Stimulated activated CD4-positive, alpha-beta T cell treated with anti-CD3 and anti-CD28 coated beads, TNF-alpha, amount 100 ng/mL, for 24 hours (primary cell): ENCODE data around the gene AP3D1.

Source experiments
- DNase-seq, 3 experiments: peaks; one replicate each; pipeline ENCODE4 v3.0.0-alpha.2; 2020; ENCODE audit warnings: low read depth in 3 of 3

The AP3D1 gene

DNA sequence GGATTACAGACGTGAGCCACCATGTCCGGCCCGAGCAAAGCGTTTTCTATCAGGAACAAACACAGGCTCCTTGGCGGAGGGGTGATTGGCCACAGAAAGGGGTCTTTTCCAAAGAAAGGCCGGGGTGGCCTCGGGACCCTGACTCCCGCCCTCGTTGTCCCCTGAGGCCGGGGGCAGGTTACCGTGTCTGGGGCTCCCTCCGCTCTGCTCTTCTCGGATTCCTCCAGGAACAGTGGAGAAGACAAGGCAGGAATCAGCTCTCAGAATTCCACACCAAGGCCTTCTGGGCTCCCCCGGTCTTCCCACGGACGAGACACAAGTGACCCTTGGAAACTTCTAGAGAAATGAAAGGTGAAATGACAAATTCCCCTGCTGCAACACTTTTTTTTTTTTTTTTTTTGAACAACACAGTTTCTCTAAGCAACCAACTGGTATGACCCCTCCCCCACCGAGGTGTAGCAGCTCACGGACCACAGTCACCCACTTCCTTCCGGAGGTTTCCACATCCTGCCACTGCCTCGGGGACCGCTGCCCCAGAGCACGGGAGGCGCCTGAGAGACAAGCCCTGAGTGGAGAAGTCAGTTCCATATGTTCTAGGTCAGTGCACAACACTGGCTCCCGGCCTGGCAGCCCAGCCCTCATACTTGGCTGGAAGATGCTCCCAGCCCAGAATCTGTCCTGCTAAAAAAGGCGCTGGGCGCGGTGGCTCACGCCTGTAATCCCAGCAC lies 66.2 kb downstream of the AP3D1 start:
- peak; percentile 83 to 92 (median 87) for DNase-seq

DNA sequence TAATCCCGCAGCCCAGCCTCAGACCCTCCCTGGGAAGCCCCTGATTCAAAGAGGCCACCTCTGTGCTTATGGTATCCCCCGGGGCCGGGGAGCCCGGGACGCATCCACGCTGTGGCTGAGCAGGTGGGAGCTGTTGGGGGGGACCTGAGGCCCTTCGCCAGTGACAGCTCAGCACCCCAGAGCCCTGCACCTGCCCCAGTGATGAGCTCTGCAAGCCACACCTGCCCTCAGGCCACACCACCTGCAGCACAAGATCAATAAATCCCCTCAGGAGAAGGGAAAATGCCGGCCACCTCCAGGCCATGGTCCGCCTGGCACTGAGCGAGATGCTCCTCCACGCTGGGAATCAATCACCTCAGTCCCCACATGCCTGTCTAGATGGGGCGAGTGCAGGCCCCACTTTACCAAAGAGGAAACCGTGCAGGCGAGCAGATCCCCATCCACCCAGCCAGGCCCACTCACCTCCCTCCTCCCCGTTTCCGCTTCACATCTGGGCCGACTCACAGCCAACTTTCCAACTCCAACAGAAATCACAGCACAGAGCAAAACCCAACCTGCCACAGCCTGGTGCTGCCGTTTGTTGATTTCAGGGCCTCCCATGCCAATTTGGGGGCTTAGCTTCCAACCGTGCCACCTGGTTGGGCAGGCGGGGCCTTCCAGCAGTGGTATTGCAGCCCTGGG lies 68.1 kb downstream of the AP3D1 start:
- peak in 1 of 3 experiments; percentile 72 for DNase-seq

DNA sequence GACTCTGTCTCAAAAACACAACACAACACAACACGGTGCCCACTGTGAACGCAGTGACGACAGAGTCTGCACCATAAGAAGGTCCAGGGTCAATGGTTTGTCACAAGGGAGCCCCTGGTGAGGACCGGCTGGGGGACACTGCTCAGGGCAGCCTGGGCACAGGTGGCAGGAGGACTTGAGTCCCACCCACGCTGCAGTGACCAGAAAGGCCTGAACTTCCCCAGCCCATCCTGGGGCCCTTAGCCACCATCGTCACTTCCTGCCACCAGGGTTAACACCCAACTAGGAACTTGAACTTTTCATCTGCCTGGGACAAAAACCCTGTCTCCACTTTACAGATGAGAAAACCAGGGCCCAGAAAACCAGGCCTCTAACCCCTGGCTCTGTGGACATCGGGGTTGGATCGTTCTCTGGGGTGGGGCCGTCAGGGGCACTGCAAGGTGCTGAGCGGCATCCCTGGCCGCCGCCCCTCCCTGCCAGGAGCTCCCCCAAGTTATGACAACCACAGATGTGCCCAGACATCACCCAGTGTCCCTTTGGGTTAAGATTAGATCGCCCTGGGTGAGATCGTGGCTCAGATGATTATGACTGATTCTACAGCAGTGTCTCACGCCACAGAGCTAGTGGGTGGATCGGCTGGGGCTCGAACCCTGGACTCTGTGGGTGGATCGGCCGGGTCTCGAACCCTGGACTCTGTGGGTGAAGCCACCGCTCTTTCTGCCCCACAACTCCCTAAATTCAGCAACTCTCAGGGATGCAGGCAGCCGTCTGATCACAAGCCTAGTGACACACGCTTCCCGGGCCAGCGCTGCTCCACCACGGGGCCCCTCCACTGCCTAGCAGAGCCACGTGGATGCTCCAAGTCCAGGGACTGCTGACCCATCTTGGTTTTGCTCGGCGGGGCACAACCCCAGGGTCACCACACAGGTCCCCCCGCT lies 69.2 kb downstream of the AP3D1 start:
- DNase-seq, result peak in 1 of 3 experiments; percentile 53

DNA sequence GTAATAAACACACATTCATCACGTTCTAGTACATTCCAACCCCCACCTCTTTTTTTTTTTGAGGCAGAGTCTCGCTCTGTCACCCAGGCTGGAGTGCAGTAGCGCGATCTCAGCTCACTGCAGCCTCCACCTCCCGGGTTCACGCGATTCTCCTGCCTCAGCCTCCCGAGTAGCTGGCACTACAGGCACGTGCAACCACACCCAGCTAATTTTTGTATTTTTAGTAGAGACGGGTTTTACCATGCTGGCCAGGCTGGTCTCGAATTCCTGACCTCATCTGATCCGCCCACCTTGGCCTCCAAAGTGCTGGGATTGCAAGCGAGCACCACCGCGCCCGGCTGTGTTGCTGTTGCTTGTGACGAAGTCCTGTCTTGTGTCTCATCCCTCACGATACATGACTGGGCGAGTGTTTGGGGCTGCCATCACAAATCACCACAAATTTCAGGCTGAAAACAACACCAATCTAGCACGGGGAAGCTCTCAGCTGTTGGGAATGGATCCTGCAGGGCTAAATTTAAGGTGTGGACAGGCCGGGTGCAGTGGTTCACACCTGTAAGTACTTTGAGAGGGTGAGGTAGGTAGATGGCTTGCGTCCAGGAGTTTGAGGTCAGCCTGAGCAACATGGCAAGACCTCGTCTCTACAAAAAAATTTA lies 70.9 kb downstream of the AP3D1 start:
- no peak for DNase-seq

DNA sequence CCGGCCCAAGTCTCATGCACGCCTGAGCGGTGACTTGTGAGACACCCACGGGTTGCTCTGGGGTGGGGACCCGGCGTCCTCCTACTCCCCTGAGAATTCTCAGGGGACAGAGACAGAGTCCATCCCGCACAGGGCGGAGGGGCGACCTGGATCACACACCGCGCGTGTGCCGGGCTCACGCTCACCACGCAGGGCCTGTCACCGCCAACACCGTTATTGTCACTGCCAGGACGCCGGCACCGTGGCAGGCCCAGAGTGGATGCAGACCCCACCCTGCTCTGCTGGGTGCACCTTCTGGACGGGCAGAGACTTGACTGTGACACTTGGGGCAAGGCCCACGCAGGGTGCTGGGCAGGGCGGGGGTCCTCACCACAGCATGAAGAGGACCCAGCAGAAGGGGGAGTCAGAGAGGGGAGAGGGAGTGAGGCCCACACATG lies 71.5 kb downstream of the AP3D1 start:
- DNase-seq, result no peak

DNA sequence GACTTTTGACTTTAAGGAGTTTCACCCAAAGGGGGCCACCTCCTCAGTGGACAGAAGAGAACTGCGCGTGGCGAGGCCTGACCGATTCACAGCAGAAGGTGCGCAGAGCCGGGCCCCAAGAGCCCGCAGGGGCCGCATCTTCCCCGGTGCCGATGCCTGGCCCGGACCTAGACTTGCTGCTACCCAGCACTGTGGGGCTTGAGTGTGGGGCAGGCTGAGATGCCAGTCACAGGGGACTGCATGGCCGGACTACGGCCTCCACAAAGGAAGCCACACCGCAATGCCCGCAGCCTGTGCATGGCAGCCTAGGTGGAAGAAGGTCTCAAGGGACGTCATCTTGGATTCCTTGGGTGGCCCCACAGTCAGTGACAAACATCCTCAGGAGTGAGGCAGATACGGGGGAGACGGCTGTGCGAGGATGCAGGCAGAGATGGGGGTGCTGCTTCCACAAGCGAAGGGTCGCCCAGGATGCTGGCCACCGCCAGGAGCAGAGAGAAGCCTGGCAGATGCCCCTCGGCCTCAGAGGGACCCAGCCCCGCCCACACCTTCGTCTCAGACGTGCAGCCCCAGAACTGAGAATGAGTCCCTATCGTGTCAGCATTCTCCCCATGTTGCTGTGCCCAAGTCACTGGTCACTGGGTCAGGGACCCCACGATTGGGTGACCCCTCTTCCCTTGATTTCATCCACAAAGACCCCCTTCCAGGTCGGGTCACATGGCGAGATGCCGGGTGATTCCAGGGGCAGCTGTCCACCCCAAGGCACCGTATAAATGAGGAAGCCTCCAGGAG lies 72.1 kb downstream of the AP3D1 start:
- DNase-seq, result no peak

DNA sequence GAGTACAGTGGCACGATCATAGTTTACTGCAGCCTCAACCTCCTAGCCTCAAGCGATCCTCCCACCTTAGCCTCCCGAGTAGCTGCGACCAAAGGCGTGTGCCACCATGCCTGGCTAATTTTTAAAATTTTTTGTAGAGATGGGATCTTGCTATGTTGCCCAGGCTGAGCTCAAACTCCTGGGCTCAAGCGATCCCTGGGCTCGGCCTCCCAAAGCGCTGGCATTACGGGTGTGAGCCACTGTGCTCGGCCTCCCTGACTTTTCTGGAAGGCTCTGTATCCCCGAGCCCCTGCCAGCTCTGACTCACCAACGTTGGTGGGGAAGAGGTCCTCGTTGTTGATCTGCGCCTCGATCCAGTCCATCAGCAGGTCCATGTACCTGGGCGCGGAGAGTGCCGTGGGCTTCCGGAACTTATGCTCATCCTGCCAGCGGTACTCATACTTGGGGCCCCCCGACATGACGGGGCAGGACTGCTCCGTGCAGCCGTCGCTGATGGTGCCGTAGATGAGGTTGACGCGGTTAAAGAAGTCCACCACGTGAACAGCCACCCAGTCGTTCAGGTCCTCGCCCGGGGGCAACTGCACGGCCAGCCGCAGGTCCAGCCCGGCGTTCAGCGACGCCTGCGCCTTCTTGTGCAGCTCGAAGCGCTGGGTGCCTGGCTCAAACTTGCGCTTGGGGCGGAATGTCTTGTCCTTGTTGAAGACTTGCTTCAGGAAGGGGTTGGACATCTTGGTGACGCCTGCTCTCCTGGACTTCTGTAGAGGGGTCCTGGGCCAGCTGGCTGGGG lies 73.3 kb downstream of the AP3D1 start:
- no peak for DNase-seq

DNA sequence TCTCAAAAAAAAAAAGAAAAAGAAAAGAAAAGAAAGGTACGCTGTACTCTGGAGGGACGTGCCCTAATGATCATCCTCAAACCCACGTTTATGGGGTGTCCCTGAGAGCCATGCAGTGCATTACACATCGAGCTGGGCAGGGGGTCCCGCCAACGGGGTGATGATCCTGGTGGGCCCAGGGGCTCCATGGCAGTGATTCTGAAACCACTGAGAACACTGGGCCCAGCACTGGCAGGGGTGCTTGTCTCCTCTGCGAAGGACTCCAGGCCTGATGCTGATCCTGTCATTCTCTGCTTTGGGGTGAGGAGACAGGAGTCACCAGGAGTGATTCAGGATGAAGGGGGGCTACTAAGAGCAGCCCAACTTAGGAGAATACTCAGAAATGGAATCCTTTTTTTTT lies 74.0 kb downstream of the AP3D1 start:
- no peak for DNase-seq

DNA sequence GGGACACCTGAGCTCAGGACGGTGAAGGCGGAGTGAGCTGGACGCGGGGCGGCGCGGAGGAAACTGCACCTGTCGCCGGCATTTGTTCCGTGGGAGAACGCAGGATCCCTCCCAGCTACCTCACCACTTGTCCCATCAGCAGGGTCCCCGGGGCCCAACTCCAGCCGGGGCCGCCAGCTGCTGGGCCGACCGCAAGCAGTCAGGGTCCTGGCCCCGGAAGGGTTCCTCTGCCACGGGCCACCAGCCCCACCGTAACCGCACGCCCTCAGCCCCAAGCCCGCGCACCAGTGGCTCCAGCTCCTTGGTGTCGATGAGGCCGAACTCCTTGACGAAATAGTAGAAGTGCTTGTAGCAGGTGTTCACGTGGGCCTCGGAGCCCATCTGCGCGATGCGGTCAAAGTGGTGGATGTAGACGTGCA lies 74.8 kb downstream of the AP3D1 start:
- no peak for DNase-seq

DNA sequence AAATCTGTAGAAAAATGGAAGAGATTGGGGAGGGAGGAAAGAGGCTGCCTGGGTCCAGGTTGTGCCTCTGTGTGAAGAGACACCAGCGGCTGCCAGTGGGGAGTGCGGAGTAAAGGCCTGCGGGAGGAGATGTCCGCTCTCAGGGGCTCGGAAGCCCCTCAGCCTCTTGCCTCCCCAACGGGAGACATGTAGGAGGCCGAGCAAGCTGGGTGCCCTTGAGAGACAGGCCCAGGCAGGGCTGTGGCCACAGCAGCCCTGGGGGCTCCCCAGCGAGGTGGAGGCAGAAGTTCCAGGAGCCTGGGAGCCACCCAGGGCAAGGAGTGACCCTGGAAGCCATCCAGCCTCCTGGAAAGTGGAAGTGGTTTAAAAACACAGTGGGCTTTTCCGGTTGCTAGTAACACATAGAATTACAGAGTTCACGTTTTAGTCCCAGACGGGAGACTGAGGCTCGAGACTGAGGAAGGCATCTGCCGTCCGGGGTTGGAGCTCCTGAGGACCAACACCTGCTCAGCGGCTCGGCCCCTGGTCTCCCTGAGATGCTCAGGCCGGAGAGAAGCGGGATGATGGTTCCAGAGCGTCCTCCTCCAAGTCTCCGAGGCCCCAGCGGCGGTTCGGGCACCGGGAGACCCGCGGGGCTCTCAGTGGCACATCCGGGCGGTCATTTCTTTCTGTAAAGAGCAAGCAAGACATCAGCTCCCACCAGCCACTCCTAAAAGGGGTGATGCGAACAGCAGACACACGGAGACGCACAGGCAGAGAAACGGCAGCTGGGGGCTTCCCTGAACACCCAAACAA lies 78.4 kb downstream of the AP3D1 start:
- DNase-seq, result no peak

DNA sequence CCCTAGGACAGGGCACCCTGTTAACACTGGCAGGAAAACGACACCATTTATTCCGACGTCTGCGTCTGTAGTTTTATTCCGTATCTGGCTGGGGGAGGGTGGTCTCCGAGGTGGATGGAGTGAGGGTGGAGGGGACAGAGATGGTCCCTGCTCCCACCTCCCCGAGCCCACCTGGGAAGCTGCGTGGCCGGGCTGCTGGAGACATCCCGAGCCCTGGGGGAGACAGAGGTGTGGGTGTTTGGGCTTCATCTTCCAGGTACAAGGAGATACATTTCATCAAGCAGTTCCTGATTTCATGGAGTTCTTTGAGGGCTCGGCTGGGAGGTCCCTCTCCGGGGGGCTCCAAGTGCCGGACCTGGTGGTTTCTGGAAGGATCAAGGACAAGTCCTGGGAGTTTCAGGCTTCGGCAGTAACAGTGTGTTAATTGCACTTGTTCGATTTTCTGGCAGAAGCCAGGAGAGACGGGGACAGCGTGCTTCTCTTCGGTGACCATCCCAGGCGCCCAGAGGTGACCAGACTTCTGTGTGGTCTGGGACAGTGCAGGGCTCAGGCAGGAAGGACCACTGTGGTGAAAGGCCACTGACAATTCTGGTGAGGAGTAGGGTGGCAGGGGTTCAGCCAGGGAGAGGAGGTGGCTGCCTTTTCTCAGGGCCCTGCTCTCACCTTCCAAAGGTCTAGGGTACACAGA lies 80.2 kb downstream of the AP3D1 start:
- DNase-seq, result no peak

DNA sequence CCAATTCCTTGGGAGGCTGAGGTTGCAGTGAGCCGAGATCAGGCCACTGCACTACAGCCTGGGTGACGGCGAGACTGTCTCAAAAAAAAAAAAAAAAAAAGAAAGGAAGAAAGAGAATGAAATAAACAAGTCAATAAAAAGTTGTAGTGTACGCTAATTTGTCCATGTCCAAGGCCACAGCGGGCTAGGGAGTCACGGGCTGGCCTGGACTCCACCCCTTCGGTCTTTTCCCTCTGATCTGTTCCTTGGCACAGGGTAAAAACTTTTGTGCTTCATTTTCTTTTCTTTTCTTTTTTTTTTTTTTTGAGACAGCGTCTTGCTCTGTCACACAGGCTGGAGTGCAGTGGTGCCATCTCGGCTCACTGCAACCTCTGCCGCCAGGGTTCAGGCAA lies 80.9 kb downstream of the AP3D1 start:
- no peak for DNase-seq

DNA sequence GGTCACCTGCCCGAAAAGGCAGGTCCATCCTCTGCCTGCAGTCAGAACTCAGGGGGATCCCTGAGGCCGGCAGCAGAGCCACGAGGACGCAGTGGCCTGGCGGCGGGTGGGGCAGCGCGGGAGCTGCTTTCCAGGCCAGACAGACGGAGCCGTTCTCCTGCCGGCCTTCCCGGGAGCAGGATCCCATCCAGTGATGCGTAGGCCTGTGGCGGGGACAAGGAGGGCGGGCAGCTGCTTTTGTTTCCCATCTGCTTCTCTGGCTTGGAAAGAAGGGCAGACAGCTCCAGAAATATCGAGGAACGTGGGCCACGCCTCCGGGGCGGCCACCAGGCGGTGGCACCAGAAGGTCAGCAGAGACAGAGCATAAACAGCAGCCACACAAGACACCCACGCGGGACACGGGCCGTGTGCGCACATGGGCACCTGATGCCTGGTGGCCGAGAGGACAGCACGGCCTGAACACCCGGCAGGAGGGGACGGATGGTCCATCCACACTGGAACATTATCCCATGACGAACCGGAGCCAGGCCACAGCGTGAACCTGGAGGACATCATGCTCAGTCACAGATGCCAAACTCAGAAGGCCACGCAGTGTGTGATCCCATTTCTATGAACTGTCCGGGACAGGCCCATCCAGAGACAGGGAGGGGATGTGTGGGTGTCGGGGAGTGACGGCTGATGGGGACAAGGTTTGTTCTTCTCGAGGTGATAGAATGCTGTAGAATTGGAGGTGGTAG lies 86.4 kb downstream of the AP3D1 start:
- DNase-seq, result no peak

DNA sequence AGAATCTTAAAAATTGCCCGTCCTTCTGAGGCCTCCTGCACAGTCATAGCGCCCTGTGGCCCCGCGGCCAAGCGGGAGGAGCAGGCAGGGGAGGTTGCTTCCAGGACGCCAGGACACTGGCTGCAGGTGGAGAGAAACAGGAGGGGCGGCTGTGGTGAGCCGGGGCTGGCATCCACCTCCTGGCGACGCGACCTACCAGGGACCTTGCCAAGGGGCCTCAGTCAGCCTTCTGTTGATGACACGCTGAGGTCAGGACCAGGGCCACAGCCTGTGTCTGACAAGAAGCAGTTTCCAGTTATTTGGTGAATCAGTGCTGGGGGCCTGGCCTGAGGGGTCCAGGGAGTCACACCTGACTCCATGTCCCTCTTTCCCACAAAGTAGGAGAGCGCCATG lies 87.0 kb downstream of the AP3D1 start:
- no peak for DNase-seq

DNA sequence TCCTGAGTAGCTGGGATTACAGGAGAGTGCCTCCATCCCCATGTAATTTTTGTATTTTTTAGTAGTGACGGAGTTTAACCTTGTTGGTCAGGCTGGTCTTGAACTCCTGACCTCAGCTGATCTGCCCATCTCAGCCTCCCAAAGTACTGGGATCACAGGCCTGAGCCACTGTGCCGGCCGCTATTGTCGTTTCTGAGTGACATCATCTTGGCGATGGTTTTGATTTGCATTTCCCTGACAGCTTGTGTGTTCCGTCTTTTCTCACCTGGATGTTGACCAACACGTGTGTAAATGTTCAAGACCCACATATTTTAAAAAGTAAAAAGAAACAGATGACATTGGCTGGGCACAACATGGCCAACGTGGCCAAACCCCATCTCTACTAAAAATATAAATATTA lies 87.5 kb downstream of the AP3D1 start:
- DNase-seq, result no peak

DNA sequence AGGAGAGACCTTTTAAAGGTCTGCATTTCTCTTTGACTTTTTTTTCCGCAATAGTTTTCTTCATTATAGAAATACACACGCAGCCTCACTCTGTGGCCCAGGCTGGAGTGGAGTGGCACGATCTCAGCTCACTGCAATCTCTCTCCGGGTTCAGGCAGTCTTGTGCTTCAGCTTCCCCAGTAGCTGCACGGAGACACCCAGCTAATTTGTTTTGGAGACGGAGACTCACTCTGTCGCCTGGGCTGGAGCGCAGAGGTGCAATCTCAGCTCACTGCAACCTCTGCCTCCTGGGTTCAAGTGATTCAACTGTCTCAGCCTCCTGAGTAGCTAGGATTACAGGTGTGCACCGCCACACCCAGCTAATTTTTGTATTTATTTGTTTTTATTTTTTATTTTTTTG lies 88.6 kb downstream of the AP3D1 start:
- no peak for DNase-seq

DNA sequence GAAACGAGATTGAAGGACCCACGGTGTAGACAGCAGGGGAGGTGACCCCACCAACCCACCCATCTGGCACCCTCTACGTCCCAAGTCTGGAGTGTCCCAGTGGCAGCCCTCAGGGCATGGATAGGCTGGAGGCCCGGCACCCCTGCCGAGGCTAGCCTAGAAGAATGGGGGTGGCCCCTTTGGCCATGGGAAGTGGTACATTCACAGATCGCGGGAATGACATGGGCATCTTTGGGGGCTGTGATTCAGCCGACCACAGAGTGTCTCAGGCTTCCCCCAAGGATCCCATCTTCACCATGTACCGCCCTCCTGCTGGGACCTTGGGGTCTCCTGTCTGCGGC lies 89.0 kb downstream of the AP3D1 start:
- DNase-seq, result no peak
